Astrocyte (in vitro differentiated cells and primary cell): ENCODE measurements around the gene SMARCD3.

Experiments used
- CTCF ChIP-seq: IDR thresholded peaks from 2 replicates; pipeline ENCODE4 v1.5.1; 2011; ENCODE audit warnings: low read depth, mild to moderate bottlenecking, inconsistent platforms, low read length, moderate library complexity; ENCODE audit not compliant: insufficient read depth
- EZH2 ChIP-seq: IDR thresholded peaks from 2 replicates; pipeline ENCODE4 v1.6.1; 2012; ENCODE audit warnings: mild to moderate bottlenecking, low read length, inconsistent platforms; ENCODE audit not compliant: insufficient read depth

GRCh38 chr7:151213826-151214225 is 34.7 kb downstream of the SMARCD3 start:
- TF ChIP-seq CTCF = no peak
- TF ChIP-seq EZH2 = no peak
